Measurements from ENCODE around the gene NEURL1B.
A peak's percentile ranks its signal among the peaks of the same experiment; 100 is the strongest.

The NEURL1B gene

DNA sequence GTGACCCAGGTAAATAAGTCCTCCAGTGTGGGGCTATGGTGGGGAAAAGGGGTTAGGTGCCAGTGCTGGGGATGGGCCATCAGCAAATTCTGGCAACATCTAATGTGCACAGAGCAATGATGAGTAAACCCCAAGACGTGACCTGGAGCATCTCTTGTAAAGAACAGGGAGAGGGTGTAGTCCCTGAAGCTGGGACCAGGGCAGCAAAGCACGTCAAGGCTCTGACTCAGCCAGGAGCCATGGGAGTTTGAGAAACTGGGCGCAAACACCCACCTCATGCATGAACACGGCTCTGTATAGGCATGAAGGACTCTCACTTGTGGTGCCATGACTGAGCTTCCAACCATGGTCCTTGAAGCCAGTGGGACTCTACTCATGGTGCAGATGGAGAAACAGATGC lies 78.1 kb downstream of the NEURL1B start:
- Histone ChIP-seq H3K27ac (no peak overlapping the region), H3K4me3 (no peak overlapping the region)
- TF ChIP-seq, protein P1, sequence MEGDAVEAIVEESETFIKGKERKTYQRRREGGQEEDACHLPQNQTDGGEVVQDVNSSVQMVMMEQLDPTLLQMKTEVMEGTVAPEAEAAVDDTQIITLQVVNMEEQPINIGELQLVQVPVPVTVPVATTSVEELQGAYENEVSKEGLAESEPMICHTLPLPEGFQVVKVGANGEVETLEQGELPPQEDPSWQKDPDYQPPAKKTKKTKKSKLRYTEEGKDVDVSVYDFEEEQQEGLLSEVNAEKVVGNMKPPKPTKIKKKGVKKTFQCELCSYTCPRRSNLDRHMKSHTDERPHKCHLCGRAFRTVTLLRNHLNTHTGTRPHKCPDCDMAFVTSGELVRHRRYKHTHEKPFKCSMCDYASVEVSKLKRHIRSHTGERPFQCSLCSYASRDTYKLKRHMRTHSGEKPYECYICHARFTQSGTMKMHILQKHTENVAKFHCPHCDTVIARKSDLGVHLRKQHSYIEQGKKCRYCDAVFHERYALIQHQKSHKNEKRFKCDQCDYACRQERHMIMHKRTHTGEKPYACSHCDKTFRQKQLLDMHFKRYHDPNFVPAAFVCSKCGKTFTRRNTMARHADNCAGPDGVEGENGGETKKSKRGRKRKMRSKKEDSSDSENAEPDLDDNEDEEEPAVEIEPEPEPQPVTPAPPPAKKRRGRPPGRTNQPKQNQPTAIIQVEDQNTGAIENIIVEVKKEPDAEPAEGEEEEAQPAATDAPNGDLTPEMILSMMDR (IDR thresholded peaks at IDR 0.05), result no peak
- DNase-seq (ENCODE audit: low spot score), result no peak

DNA sequence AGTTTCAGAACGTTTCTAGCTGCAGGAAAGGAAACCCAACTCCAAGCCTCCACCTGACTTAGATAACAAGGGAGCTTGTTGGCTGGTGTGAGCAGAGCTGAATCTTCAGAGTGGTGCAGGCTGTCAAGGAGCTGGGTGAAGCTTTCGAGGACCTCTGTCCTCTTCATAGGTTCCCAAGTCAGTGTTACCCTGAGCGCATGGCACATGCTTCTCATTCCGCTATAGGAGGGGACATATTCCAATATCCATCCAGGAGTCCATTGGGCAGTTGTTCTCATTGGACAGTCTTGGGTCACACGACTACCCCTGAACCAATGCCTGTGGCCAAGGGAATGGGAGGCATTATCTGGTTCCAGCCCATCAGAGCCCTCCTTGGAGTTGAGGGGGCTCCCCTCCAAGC lies 79.6 kb downstream of the NEURL1B start:
- TF ChIP-seq, protein P1 (IDR thresholded peaks at IDR 0.05), result no peak
- DNase-seq (ENCODE audit: low spot score), result no peak
- Histone ChIP-seq H3K4me3 (no peak overlapping the region), H3K27ac (peak overlapping the region in 1 of 2 donors; percentile 79)

DNA sequence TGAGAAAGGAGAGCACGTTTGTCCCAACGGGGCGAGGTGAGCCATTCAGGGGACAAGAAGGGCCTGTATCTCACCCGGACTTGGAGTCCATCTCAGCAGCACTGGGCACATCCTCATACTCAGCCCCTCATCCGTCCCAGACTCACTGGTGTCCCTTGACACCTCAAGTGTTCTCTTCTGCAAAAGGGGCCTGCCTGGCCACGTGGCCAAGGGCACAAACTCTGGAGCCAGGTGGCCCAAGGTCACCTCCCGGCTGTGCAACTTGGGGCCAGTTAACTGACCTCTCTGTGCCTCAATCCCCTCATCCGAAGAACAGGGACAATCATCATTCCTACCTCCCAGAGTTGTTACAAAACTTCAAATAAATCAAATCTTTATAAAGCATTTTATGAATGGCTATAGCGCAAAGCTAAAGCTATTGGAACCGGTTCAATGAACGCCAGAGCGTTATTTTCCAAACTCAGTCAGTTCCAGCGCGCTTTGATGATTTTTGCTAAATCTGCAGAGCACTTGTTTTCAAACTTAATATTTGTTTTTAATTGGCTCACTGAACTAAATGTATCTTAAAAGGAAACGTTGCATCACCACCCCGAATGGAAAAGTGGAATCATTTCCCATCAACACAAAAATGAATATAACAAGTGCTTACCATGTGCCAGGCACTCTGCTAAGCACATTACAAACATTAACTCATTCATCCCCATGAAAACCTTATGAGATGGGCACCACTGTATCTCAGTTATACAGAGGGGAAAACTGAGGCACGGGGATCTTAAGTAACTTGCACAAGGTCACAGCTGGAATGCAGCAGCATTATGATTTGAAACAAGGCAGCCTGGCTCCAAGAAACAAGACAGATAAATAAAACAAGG lies 80.6 kb downstream of the NEURL1B start:
- TF ChIP-seq, protein P1 (IDR thresholded peaks at IDR 0.05), result no peak
- DNase-seq (ENCODE audit: low spot score), result no peak
- Histone ChIP-seq H3K27ac (peak overlapping the region; percentile 23 to 79), H3K4me3 (peak overlapping the region; percentile 52)

DNA sequence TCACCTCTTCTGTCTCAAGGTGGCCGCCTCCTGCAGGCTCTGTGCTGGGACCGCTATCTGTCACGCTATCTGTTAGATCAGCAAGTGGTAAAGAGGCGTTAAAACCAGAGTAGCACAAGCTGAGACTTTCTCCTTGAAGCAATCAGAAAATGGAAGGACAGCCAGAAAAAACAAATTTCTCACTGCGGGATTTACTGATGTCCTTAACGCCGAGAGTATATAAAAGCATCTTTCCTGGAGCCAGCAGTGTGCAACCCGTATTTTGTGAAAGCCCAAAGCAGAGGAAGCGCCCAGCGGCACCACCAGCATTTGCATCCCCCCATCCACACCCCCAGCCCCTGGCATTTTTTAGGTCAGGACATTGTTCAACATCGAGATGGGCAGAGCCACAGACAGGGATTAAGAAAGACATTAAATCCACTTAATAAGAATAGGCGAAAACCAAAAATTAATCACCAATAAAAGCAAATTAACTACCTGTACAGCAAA lies 81.3 kb downstream of the NEURL1B start:
- no peak for DNase-seq (ENCODE audit: low spot score)
- TF ChIP-seq, protein P1 (IDR thresholded peaks at IDR 0.05), result no peak
- peak overlapping the region; percentile 52 for H3K4me3 ChIP-seq
- peak overlapping the region; percentile 23 to 79 for H3K27ac ChIP-seq

DNA sequence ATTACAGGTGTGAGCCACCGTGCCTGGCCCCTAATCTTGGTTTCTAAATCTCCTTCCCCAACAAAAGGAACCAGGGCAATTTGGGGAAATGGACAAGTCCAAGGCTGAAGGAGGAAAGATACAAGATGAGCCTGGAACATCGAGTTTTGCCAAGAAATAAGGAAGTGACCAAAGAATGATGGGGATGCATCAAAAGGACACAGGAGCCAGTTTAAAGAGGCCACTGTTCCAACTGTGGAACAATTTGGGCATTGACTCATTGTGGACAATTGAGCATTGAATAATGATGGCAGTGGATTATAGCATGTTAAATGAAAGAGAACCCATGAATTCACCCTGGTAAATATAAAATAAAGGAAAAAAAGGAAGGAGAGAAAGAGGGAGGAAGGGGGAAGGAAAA lies 82.4 kb downstream of the NEURL1B start:
- Histone ChIP-seq H3K27ac (no peak overlapping the region), H3K4me3 (no peak overlapping the region)
- no peak for DNase-seq (ENCODE audit: low spot score)
- TF ChIP-seq, protein P1 (IDR thresholded peaks at IDR 0.05), result no peak

DNA sequence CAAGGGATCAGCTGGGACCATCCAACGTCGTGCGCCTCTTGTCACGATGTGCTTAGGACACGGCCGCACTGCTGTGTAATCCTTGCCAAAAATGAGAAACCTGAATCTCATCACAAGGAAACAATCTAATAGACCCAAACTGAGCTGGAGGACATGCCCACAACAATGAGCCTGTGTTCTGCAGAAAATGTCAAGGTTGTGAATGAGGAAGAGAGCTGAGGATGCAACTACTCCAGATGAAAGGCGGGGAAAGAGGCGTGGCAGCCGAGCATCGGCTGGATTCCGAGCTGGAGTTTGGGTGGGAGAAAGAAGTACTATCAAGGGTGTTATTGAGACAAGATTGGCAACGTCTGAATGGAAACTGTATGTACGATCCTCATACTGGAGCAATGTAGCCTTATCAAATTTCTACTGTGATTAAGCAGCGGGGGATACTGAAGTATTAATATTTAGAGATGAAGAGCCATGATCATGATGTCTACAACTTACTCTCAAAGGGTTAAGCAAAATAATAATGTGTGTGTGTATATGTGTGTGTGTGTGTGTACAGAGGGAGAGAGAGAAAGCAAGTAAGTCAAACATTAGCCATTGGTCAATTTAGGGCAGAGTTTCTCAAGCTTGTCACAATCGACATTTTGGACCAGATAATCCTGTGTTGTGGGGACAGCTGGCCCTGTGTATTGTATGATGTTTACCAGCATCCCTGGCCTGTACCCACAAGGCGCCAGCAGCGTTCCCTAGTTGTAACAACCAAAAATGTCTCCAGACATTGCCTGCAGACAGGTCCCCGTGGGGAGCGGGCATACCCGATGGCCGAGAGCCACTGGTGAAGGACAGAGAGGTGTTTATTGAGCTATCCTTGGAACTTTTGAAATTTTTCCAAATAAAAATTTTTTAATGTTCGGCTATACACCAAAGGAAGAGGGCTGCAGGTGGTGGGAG lies 83.5 kb downstream of the NEURL1B start:
- Histone ChIP-seq H3K27ac (no peak overlapping the region), H3K4me3 (no peak overlapping the region)
- DNase-seq (ENCODE audit: low spot score), result no peak
- TF ChIP-seq, protein P1 (IDR thresholded peaks at IDR 0.05), result no peak

Measured in coronary artery (tissue), 2 donors.